SK-N-SH (cell line): Measurements from ENCODE around the gene SUGP2.

ENCODE experiments used
- CTCF ChIP-seq: fragments of 200-600 bp; sonication (generic); IDR thresholded peaks from 2 replicates; pipeline ENCODE4 v1.6.1; 2017; ENCODE audit warnings: antibody characterized with exemption, mild to moderate bottlenecking, moderate library complexity
- EP300 ChIP-seq, 2 experiments: IDR thresholded peaks; 2 replicates each; pipeline versions ENCODE4 v1.4.0 to v1.6.1; 2012; ENCODE audit warnings: borderline replicate concordance in 1 of 2, low read depth in 1 of 2, low read length in 1 of 2
- FOXJ3 ChIP-seq: sonication (generic); formaldehyde crosslinking; IDR thresholded peaks from 2 replicates; pipeline ENCODE4 v1.5.1; 2020; ENCODE audit warnings: mild to moderate bottlenecking, missing genetic modification reagents
- NFIC ChIP-seq: IDR thresholded peaks from 2 replicates; pipeline ENCODE4 v1.4.0; 2012; ENCODE audit warnings: borderline replicate concordance
- PBX3 ChIP-seq: IDR thresholded peaks from 2 replicates; pipeline ENCODE4; 2012
- POLR2AphosphoS5 ChIP-seq: IDR thresholded peaks from 2 replicates; pipeline ENCODE4 v1.6.1; 2012; ENCODE audit warnings: low read depth, low read length
- RAD21 ChIP-seq: IDR thresholded peaks from 2 replicates; pipeline ENCODE4 v1.6.1; 2012; ENCODE audit warnings: mild to moderate bottlenecking, low read length
- RCOR1 ChIP-seq: fragments of 150-350 bp; IDR thresholded peaks from 2 replicates; pipeline ENCODE4 v1.6.1; 2017; ENCODE audit warnings: antibody characterized with exemption, low read length
- RFX5 ChIP-seq: IDR thresholded peaks from 2 replicates; pipeline ENCODE4 v1.6.1; 2012; ENCODE audit warnings: mild to moderate bottlenecking, improper control_type of control experiment, low read length
- YY1 ChIP-seq: IDR thresholded peaks from 2 replicates; pipeline ENCODE4 v1.4.0; 2012; ENCODE audit warnings: low read depth, mild to moderate bottlenecking

GRCh38 chr19:19025861-19026260, 7.5 kb downstream of the SUGP2 start:
- no peak for TF ChIP-seq RFX5
- no peak for TF ChIP-seq EP300 (IDR thresholded peaks at IDR 0.05; ENCODE audit: borderline replicate concordance in 1 of 2, low read depth in 1 of 2, low read length in 1 of 2)
- TF ChIP-seq RAD21, result no peak
- no peak for TF ChIP-seq PBX3
- no peak for TF ChIP-seq CTCF
- no peak for TF ChIP-seq POLR2AphosphoS5
- TF ChIP-seq FOXJ3 (CRISPR knock-in tag), result no peak
- TF ChIP-seq NFIC, result no peak
- no peak for TF ChIP-seq YY1
- TF ChIP-seq RCOR1, result no peak
